IMR-90 (cell line): ENCODE data around the gene VAT1L. TPM values are rescaled to one million over a fixed set of nuclear protein-coding genes. Genes with fewer than 3 reads are reported as not detected.

Experiments used
- ATAC-seq: fragments of 200-7000 bp; cut with Tn5 transposase; 2 replicates; pipeline ENCODE4 v1.9.1; 2020; ENCODE audit warnings: low read depth, mild to moderate bottlenecking, moderate library complexity
- BruUV-seq: library from RNA; stranded (reverse); fragments of 400-500 nt; replicated peaks from 2 replicates; lab custom pipeline; 2021; lab: Mats Ljungman, UMichigan
- CTCF ChIA-PET: fragments of 300-600 bp; formaldehyde crosslinking; extraction: SDS; loops from one replicate; lab custom pipeline; 2021; ENCODE audit warnings: antibody characterized with exemption; lab: Yijun Ruan, JAX
- POLR2A ChIA-PET: fragments of 300-600 bp; sonication (Branson Sonifier 250); formaldehyde crosslinking; loops from one replicate; lab custom pipeline; 2022; ENCODE audit warnings: antibody characterized with exemption; ENCODE audit not compliant: unreplicated experiment; lab: Charles Lee
- DNase-seq: peaks from one replicate; pipeline ENCODE4 v3.0.0; 2013
- H2AFZ ChIP-seq: replicated peaks from 2 replicates; pipeline ENCODE3; 2013; ENCODE audit warnings: low read length, mild to moderate bottlenecking; ENCODE audit not compliant: poor library complexity
- H2AK5ac ChIP-seq: 2 replicates; pipeline ENCODE4 v1.6.1; 2013; ENCODE audit warnings: low read depth, low read length, inconsistent platforms
- H2AK9ac ChIP-seq: replicated peaks from 2 replicates; pipeline ENCODE3; 2013; ENCODE audit warnings: mild to moderate bottlenecking, low read depth, low read length, moderate library complexity; ENCODE audit not compliant: poor library complexity
- H2BK120ac ChIP-seq: 2 replicates; pipeline ENCODE4 v1.6.1; 2013; ENCODE audit warnings: low read depth, low read length, inconsistent platforms
- H2BK15ac ChIP-seq: 3 replicates; pipeline ENCODE4 v1.6.1; 2013; ENCODE audit warnings: low read depth, low read length, inconsistent platforms
- H2BK20ac ChIP-seq: 2 replicates; pipeline ENCODE4 v1.6.1; 2013; ENCODE audit warnings: low read depth, mild to moderate bottlenecking, inconsistent platforms, low read length, moderate library complexity
- H2BK5ac ChIP-seq: 2 replicates; pipeline ENCODE4 v1.6.1; 2013; ENCODE audit warnings: mild to moderate bottlenecking, low read depth, low read length, inconsistent platforms; ENCODE audit not compliant: poor library complexity, severe bottlenecking
- H3K14ac ChIP-seq: replicated peaks from 2 replicates; pipeline ENCODE4 v1.6.1; 2013; ENCODE audit warnings: low read depth, low read length, inconsistent platforms
- H3K18ac ChIP-seq: 2 replicates; pipeline ENCODE4 v1.6.1; 2013; ENCODE audit warnings: low read depth, low read length, control low read depth
- H3K23ac ChIP-seq: 2 replicates; pipeline ENCODE4 v1.6.1; 2013; ENCODE audit warnings: low read depth, low read length, inconsistent platforms
- H3K27ac ChIP-seq: 2 replicates; pipeline ENCODE4 v1.5.1; 2013; ENCODE audit warnings: mild to moderate bottlenecking, control low read depth, low read length; ENCODE audit not compliant: insufficient read depth
- H3K27me3 ChIP-seq: 2 replicates; pipeline ENCODE4 v1.6.1; 2013; ENCODE audit warnings: low read length; ENCODE audit not compliant: control insufficient read depth, insufficient read depth
- H3K36me3 ChIP-seq: 2 replicates; pipeline ENCODE4 v1.6.1; 2013; ENCODE audit warnings: low read length, mixed read lengths; ENCODE audit not compliant: control insufficient read depth, insufficient read depth
- H3K4ac ChIP-seq: 2 replicates; pipeline ENCODE4 v1.6.1; 2013; ENCODE audit warnings: low read depth, low read length, inconsistent platforms
- H3K4me1 ChIP-seq: 2 replicates; pipeline ENCODE4 v1.6.1; 2013; ENCODE audit warnings: low read length, mixed read lengths; ENCODE audit not compliant: control insufficient read depth, insufficient read depth
- H3K4me2 ChIP-seq: 2 replicates; pipeline ENCODE4 v1.6.1; 2013; ENCODE audit warnings: low read depth, mild to moderate bottlenecking, control low read depth, low read length, moderate library complexity
- H3K4me3 ChIP-seq: 2 replicates; pipeline ENCODE4 v1.5.1; 2013; ENCODE audit warnings: low read depth, mild to moderate bottlenecking, control low read depth, low read length, moderate library complexity; ENCODE audit not compliant: insufficient read depth
- H3K56ac ChIP-seq: 2 replicates; pipeline ENCODE4 v1.6.1; 2013; ENCODE audit warnings: low read length, inconsistent platforms; ENCODE audit not compliant: insufficient read depth; ENCODE audit errors: extremely low read depth
- H3K79me1 ChIP-seq, 2 experiments: 2 replicates each; pipeline ENCODE4 v1.6.1; 2013; ENCODE audit warnings: low read length in 2 of 2, inconsistent platforms in 1 of 2, low read depth in 1 of 2
- H3K9ac ChIP-seq: 2 replicates; pipeline ENCODE4 v1.6.1; 2013; ENCODE audit warnings: low read depth, low read length, control low read depth
- H3K9me1 ChIP-seq: 2 replicates; pipeline ENCODE4 v1.6.1; 2013; ENCODE audit warnings: low read length, inconsistent platforms; ENCODE audit not compliant: insufficient read depth
- H3K9me3 ChIP-seq: 2 replicates; pipeline ENCODE4 v1.6.1; 2013; ENCODE audit warnings: low read length; ENCODE audit not compliant: control insufficient read depth, insufficient read depth
- H4K20me1 ChIP-seq: 2 replicates; pipeline ENCODE4 v1.6.1; 2013; ENCODE audit warnings: low read length, inconsistent platforms; ENCODE audit not compliant: insufficient read depth
- H4K5ac ChIP-seq: 2 replicates; pipeline ENCODE4 v1.6.1; 2013; ENCODE audit warnings: mild to moderate bottlenecking, low read depth, low read length, control low read depth
- H4K8ac ChIP-seq, 2 experiments: 2 replicates each; pipeline ENCODE4 v1.6.1; 2013; ENCODE audit warnings: low read depth in 2 of 2, low read length in 2 of 2, control low read depth in 1 of 2, inconsistent platforms in 1 of 2
- H4K91ac ChIP-seq: 2 replicates; pipeline ENCODE4 v1.6.1; 2013; ENCODE audit warnings: low read depth, low read length, inconsistent platforms; ENCODE audit not compliant: insufficient read depth
- BHLHE40 ChIP-seq: fragments of 150-350 bp; IDR thresholded peaks from 2 replicates; pipeline ENCODE4 v1.6.1; 2016; ENCODE audit warnings: mild to moderate bottlenecking, low read depth, low read length
- FOS ChIP-seq: fragments of 150-350 bp; IDR thresholded peaks from 2 replicates; pipeline ENCODE4 v1.6.1; 2016; ENCODE audit warnings: low read depth, low read length
- MAFK ChIP-seq: IDR thresholded peaks from 2 replicates; pipeline ENCODE4 v1.6.1; 2012; ENCODE audit warnings: low read depth, low read length, improper control_type of control experiment
- MAZ ChIP-seq: IDR thresholded peaks from 2 replicates; pipeline ENCODE4 v1.6.1; 2012; ENCODE audit warnings: low read depth, mild to moderate bottlenecking, low read length, improper control_type of control experiment, moderate library complexity, borderline replicate concordance
- NFE2L2 ChIP-seq: fragments of 150-350 bp; IDR thresholded peaks from 2 replicates; pipeline ENCODE4 v1.6.1; 2016; ENCODE audit warnings: low read depth, mild to moderate bottlenecking, low read length
- POLR2A ChIP-seq: IDR thresholded peaks from 2 replicates; pipeline ENCODE4 v1.6.1; 2012; ENCODE audit warnings: mild to moderate bottlenecking, low read depth, low read length
- RCOR1 ChIP-seq: IDR thresholded peaks from 2 replicates; pipeline ENCODE4 v1.6.1; 2012; ENCODE audit warnings: mild to moderate bottlenecking, low read length, improper control_type of control experiment; ENCODE audit not compliant: insufficient replicate concordance
- SMC3 ChIP-seq: fragments of 150-350 bp; IDR thresholded peaks from 2 replicates; pipeline ENCODE4 v1.6.1; 2016; ENCODE audit warnings: low read depth, mild to moderate bottlenecking, antibody characterized with exemption, low read length, moderate library complexity
- WGBS, 2 experiments: methylation state at CpG; one replicate each; pipeline versions ENCODE4 v1.1.5 to v1.1.7; 2013; ENCODE audit warnings: missing lambda C conversion rate in 2 of 2; ENCODE audit not compliant: insufficient read length in 1 of 2; ENCODE audit errors: extremely low coverage in 2 of 2; 5-methylcytosine and 5-hydroxymethylcytosine counted together
- dilution Hi-C: fragments of 300-500 bp; cut with HindIII; formaldehyde crosslinking; loops from one replicate; pipeline ENCODE4 v1.14.3; 2018; ENCODE audit warnings: low sequenced_read_pairs; ENCODE audit not compliant: unreplicated experiment
- in situ Hi-C: fragments of 300-500 bp; cut with MboI; formaldehyde crosslinking; loops from 3 replicates; pipeline ENCODE4 v1.14.3; 2019; ENCODE audit warnings: low sequenced_read_pairs, inconsistent platforms, mixed read lengths
- intact Hi-C: fragments of 100-400 bp; cut with micrococcal nuclease; formaldehyde crosslinking; loops from 2 replicates; pipeline ENCODE4 v1.10.0; 2022
- polyA plus RNA-seq, 3 experiments: library from polyadenylated mRNA; depleted of rRNA; stranded (reverse); fragments of >200 nt; gene quantifications; 2 replicates each; pipeline ENCODE4 v1.2.3, GENCODE V29; 2012; ENCODE audit warnings: low replicate concordance in 1 of 3
- total RNA-seq: library from RNA; depleted of rRNA; stranded (reverse); fragments of >200 nt; gene quantifications from 2 replicates; pipeline ENCODE4 v1.2.3, GENCODE V29; 2012
- TF ChIP-seq, protein P1 (sequence below): fragments of 150-350 bp; IDR thresholded peaks from 2 replicates; pipeline ENCODE4 v1.6.1; 2017; ENCODE audit warnings: mild to moderate bottlenecking, antibody characterized with exemption, low read length, low read depth
- TF ChIP-seq, protein P2 (sequence below): conservative IDR thresholded peaks from 2 replicates; pipeline ENCODE4 v1.5.1; 2012; ENCODE audit warnings: mild to moderate bottlenecking, low read depth, low read length, improper control_type of control experiment
- TF ChIP-seq, protein P3 (sequence below): fragments of 150-350 bp; IDR thresholded peaks from 2 replicates; pipeline ENCODE4 v1.6.1; 2016; ENCODE audit warnings: low read depth, mild to moderate bottlenecking, low read length, moderate library complexity, borderline replicate concordance

Gene VAT1L
- total and polyA plus RNA-seq, 2 of the 4 experiments (the other 2 are of a cell fraction) = 15.4 to 18.5 TPM

DNA sequence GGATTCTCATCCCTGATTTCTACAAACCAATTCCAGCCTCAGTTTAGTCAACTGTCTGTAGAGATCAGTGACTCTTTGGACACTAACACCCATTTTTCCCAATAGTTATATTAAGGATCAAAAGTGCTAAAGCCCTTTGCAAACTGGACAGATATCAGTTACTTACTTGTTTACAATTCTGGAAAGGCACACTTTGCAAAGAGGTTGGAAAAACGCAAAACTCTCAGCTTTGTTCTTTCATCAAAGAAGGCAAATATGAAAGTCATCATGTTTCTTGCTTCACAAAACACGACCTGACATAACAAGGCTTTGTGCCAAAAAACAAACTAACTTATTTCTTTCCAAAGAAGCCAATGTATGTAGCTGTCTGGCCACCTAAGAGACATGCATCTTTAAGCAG, 26.1 kb upstream of the VAT1L start:
- H2BK20ac ChIP-seq = no peak overlapping the region
- H3K23ac ChIP-seq = no peak overlapping the region
- H3K27ac ChIP-seq = no peak overlapping the region
- H4K20me1 ChIP-seq = no peaks in the 10 kb centered on the region
- H3K4me2 ChIP-seq = no peak overlapping the region
- intact Hi-C loops = no loop called here
- no peak for DNase-seq
- H4K91ac ChIP-seq = no peak overlapping the region
- no peaks in the 10 kb centered on the region for H3K9me3 ChIP-seq
- dilution Hi-C loops = no loop called here
- H3K4me3 ChIP-seq = no peak overlapping the region
- H3K4ac ChIP-seq = no peak overlapping the region
- H3K14ac ChIP-seq = no peak overlapping the region
- H2BK5ac ChIP-seq = no peak overlapping the region
- H2AK5ac ChIP-seq = no peak overlapping the region
- no peaks in the 10 kb centered on the region for H3K79me1 ChIP-seq
- H3K9ac ChIP-seq = no peak overlapping the region
- no peak overlapping the region for H2AFZ ChIP-seq
- CTCF ChIA-PET = no interaction called here
- H3K27me3 ChIP-seq = no peaks in the 10 kb centered on the region
- no peak overlapping the region for H2BK15ac ChIP-seq
- WGBS, 2 experiments = 20% methylated on average over 1 of the region's 2 CpGs; no CpG with 5 or more reads in 1 of the 2 experiments
- in situ Hi-C loops = no loop called here
- H3K36me3 ChIP-seq = no peaks in the 10 kb centered on the region
- no TSS peak for BruUV-seq
- POLR2A ChIA-PET = no interaction called here
- no peak overlapping the region for H3K18ac ChIP-seq
- TF ChIP-seq SMC3 (no peak), MAFK (no peak), RCOR1 (no peak), POLR2A (no peak), FOS (no peak), MAZ (no peak), NFE2L2 (no peak), BHLHE40 (no peak)
- TF ChIP-seq, protein P1, sequence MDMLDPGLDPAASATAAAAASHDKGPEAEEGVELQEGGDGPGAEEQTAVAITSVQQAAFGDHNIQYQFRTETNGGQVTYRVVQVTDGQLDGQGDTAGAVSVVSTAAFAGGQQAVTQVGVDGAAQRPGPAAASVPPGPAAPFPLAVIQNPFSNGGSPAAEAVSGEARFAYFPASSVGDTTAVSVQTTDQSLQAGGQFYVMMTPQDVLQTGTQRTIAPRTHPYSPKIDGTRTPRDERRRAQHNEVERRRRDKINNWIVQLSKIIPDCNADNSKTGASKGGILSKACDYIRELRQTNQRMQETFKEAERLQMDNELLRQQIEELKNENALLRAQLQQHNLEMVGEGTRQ = no peak
- TF ChIP-seq, protein P2, sequence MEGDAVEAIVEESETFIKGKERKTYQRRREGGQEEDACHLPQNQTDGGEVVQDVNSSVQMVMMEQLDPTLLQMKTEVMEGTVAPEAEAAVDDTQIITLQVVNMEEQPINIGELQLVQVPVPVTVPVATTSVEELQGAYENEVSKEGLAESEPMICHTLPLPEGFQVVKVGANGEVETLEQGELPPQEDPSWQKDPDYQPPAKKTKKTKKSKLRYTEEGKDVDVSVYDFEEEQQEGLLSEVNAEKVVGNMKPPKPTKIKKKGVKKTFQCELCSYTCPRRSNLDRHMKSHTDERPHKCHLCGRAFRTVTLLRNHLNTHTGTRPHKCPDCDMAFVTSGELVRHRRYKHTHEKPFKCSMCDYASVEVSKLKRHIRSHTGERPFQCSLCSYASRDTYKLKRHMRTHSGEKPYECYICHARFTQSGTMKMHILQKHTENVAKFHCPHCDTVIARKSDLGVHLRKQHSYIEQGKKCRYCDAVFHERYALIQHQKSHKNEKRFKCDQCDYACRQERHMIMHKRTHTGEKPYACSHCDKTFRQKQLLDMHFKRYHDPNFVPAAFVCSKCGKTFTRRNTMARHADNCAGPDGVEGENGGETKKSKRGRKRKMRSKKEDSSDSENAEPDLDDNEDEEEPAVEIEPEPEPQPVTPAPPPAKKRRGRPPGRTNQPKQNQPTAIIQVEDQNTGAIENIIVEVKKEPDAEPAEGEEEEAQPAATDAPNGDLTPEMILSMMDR = no peak
- TF ChIP-seq, protein P3, sequence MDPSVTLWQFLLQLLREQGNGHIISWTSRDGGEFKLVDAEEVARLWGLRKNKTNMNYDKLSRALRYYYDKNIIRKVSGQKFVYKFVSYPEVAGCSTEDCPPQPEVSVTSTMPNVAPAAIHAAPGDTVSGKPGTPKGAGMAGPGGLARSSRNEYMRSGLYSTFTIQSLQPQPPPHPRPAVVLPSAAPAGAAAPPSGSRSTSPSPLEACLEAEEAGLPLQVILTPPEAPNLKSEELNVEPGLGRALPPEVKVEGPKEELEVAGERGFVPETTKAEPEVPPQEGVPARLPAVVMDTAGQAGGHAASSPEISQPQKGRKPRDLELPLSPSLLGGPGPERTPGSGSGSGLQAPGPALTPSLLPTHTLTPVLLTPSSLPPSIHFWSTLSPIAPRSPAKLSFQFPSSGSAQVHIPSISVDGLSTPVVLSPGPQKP = no peak
- no peak for ATAC-seq
- H3K4me1 ChIP-seq = peaks cover 7% of the 10 kb centered on the region
- H2BK120ac ChIP-seq = no peak overlapping the region
- H3K9me1 ChIP-seq = no peaks in the 10 kb centered on the region; the same call in 1 of the 2 replicates
- H3K56ac ChIP-seq = no peak overlapping the region
- no peak overlapping the region for H2AK9ac ChIP-seq
- H4K8ac ChIP-seq = no peak overlapping the region
- no peak overlapping the region for H4K5ac ChIP-seq
